H1 (cell line): Measurements from ENCODE around the gene TMEM185B. TPM values are rescaled to one million over a fixed set of nuclear protein-coding genes. Genes with fewer than 3 reads are reported as not detected.

Experiments
- CTCF ChIA-PET: fragments of 300-600 bp; sonication (Branson Sonifier 250); formaldehyde crosslinking; loops from one replicate; lab custom pipeline; 2021; ENCODE audit not compliant: partially characterized antibody; lab: Charles Lee
- POLR2A ChIA-PET: fragments of 300-600 bp; sonication (Branson Sonifier 250); formaldehyde crosslinking; loops from one replicate; lab custom pipeline; 2021; ENCODE audit warnings: inconsistent platforms; ENCODE audit not compliant: partially characterized antibody; lab: Charles Lee
- DNase-seq, 2 experiments: peaks; one replicate each; pipeline versions ENCODE4 v3.0.0 to v3.0.0-alpha.2; 2010 to 2022; ENCODE audit warnings: low spot score in 2 of 2, low read depth in 1 of 2, mixed read lengths in 1 of 2
- FAIRE-seq: peaks from 2 replicates; lab custom pipeline; 2011; peaks lifted over from hg19 to GRCh38; lab: Jason Lieb, UNC
- H2AFZ ChIP-seq: 2 replicates; pipeline ENCODE4 v1.8.1; 2012; ENCODE audit warnings: low read length, inconsistent platforms
- H2AK5ac ChIP-seq: 2 replicates; pipeline ENCODE4 v1.6.1; 2013; ENCODE audit warnings: low read depth, low read length
- H2BK120ac ChIP-seq: replicated peaks from 2 replicates; pipeline ENCODE3; 2013; ENCODE audit warnings: low read depth, low read length, inconsistent platforms
- H2BK12ac ChIP-seq: 2 replicates; pipeline ENCODE4 v1.6.1; 2013; ENCODE audit warnings: low read depth, low read length
- H2BK15ac ChIP-seq: 2 replicates; pipeline ENCODE4 v1.6.1; 2013; ENCODE audit warnings: low read length
- H2BK20ac ChIP-seq: 2 replicates; pipeline ENCODE4 v1.6.1; 2013; ENCODE audit warnings: low read length
- H2BK5ac ChIP-seq: 2 replicates; pipeline ENCODE4 v1.6.1; 2013; ENCODE audit warnings: low read depth, low read length
- H3K14ac ChIP-seq: 2 replicates; pipeline ENCODE4 v1.6.1; 2013; ENCODE audit warnings: inconsistent platforms; ENCODE audit not compliant: insufficient read length
- H3K18ac ChIP-seq: 2 replicates; pipeline ENCODE4 v1.6.1; 2013; ENCODE audit warnings: low read length; ENCODE audit errors: extremely low read depth
- H3K23ac ChIP-seq: 2 replicates; pipeline ENCODE4 v1.6.1; 2013; ENCODE audit warnings: inconsistent platforms; ENCODE audit not compliant: insufficient read length
- H3K23me2 ChIP-seq: 2 replicates; pipeline ENCODE4 v1.6.1; 2013; ENCODE audit warnings: low read depth, low read length
- H3K27ac ChIP-seq: 2 replicates; pipeline ENCODE4 v1.6.1; 2011; ENCODE audit warnings: low read depth, low read length, inconsistent platforms
- H3K27me3 ChIP-seq, 4 experiments: replicated peaks in 1 of 4; 1 replicate in 1 of 4; 2 replicates in 3 of 4; pipeline versions ENCODE4 v1.6.1 to v1.8.1; 2011 to 2013; ENCODE audit warnings: low read length in 3 of 4, mild to moderate bottlenecking in 3 of 4, inconsistent platforms in 2 of 4, mixed read lengths in 2 of 4, moderate library complexity in 1 of 4; ENCODE audit not compliant: control insufficient read depth in 3 of 4, insufficient read depth in 3 of 4; ENCODE audit errors: extremely low read depth in 1 of 4
- H3K36me3 ChIP-seq, 4 experiments: 2 replicates each; pipeline versions ENCODE4 v1.6.1 to v1.8.1; 2011 to 2013; ENCODE audit warnings: mild to moderate bottlenecking in 4 of 4, low read length in 3 of 4, moderate library complexity in 2 of 4, control low read depth in 1 of 4, inconsistent platforms in 1 of 4; ENCODE audit not compliant: insufficient read depth in 4 of 4, control insufficient read depth in 2 of 4
- H3K4ac ChIP-seq: replicated peaks from 2 replicates; pipeline ENCODE3; 2013; ENCODE audit warnings: low read length, low read depth, mixed read lengths, inconsistent platforms; ENCODE audit not compliant: insufficient read length
- H3K4me1 ChIP-seq, 4 experiments: replicated peaks in 1 of 4; 1 replicate in 1 of 4; 2 replicates in 3 of 4; pipeline versions ENCODE4 v1.6.1 to v1.8.1; 2011 to 2013; ENCODE audit warnings: low read length in 3 of 4, inconsistent platforms in 2 of 4, mixed read lengths in 1 of 4; ENCODE audit not compliant: insufficient read depth in 4 of 4, control insufficient read depth in 3 of 4
- H3K4me2 ChIP-seq, 2 experiments: 2 replicates each; pipeline versions ENCODE4 v1.6.1 to v1.8.1; 2011 to 2013; ENCODE audit warnings: low read depth in 2 of 2, low read length in 2 of 2, control low read depth in 1 of 2, inconsistent platforms in 1 of 2, mild to moderate bottlenecking in 1 of 2; ENCODE audit not compliant: insufficient read depth in 1 of 2
- H3K4me3 ChIP-seq, 4 experiments: fragments of 200-600, 300-600 bp in 1 of 4; sonication (generic), shearing (Covaris generic), sonication (Bioruptor Twin) in 1 of 4; 2 replicates each; pipeline versions ENCODE4 v1.5.1 to v1.8.1; 2011 to 2016; ENCODE audit warnings: low read length in 4 of 4, low read depth in 3 of 4, control low read depth in 2 of 4, inconsistent platforms in 2 of 4, mild to moderate bottlenecking in 2 of 4, mixed read lengths in 1 of 4, moderate library complexity in 1 of 4; ENCODE audit not compliant: insufficient read depth in 2 of 4; ENCODE audit errors: extremely low read depth in 1 of 4
- H3K56ac ChIP-seq: replicated peaks from 2 replicates; pipeline ENCODE3; 2013; ENCODE audit warnings: low read depth, mild to moderate bottlenecking, mixed read lengths, low read length, inconsistent platforms; ENCODE audit not compliant: insufficient read length
- H3K79me1 ChIP-seq: 2 replicates; pipeline ENCODE4 v1.6.1; 2013; ENCODE audit warnings: low read depth, low read length, control low read depth
- H3K79me2 ChIP-seq, 2 experiments: 2 replicates each; pipeline versions ENCODE4 v1.6.1 to v1.8.1; 2012 to 2013; ENCODE audit warnings: low read length in 2 of 2, mild to moderate bottlenecking in 2 of 2, inconsistent platforms in 1 of 2; ENCODE audit not compliant: insufficient read depth in 2 of 2, control insufficient read depth in 1 of 2
- H3K9ac ChIP-seq, 4 experiments: replicated peaks in 1 of 4; 1 replicate in 1 of 4; 2 replicates in 3 of 4; pipeline versions ENCODE4 v1.6.1 to v1.8.1; 2011 to 2013; ENCODE audit warnings: low read depth in 3 of 4, low read length in 3 of 4, control low read depth in 2 of 4, mild to moderate bottlenecking in 2 of 4, moderate library complexity in 2 of 4, inconsistent platforms in 1 of 4; ENCODE audit errors: extremely low read depth in 1 of 4
- H3K9me3 ChIP-seq, 2 experiments: 2 replicates each; pipeline versions ENCODE4 v1.6.1 to v1.8.1; 2012 to 2013; ENCODE audit warnings: mild to moderate bottlenecking in 2 of 2, moderate library complexity in 2 of 2, control low read depth in 1 of 2, inconsistent platforms in 1 of 2, low read depth in 1 of 2, low read length in 1 of 2, mixed read lengths in 1 of 2; ENCODE audit not compliant: insufficient read depth in 2 of 2
- H4K20me1 ChIP-seq, 2 experiments: replicated peaks in 1 of 2; 2 replicates each; pipeline versions ENCODE3 to v1.8.1; 2011 to 2013; ENCODE audit warnings: inconsistent platforms in 2 of 2, low read length in 2 of 2, mild to moderate bottlenecking in 1 of 2; ENCODE audit not compliant: insufficient read depth in 2 of 2, control insufficient read depth in 1 of 2
- H4K5ac ChIP-seq: 2 replicates; pipeline ENCODE4 v1.6.1; 2013; ENCODE audit warnings: low read length, low read depth, mixed read lengths, inconsistent platforms; ENCODE audit not compliant: insufficient read length
- H4K8ac ChIP-seq: 2 replicates; pipeline ENCODE4 v1.8.0; 2013; ENCODE audit warnings: mild to moderate bottlenecking, moderate library complexity, low read length, inconsistent platforms; ENCODE audit not compliant: insufficient read depth; ENCODE audit errors: extremely low read depth
- H4K91ac ChIP-seq: replicated peaks from 2 replicates; pipeline ENCODE3; 2013; ENCODE audit warnings: low read length, mixed read lengths, inconsistent platforms; ENCODE audit not compliant: insufficient read length
- ASH2L ChIP-seq: fragments of 200-600, 300-600 bp; sonication (generic); IDR thresholded peaks from one replicate; pipeline ENCODE4 v1.7.1; 2017; ENCODE audit warnings: low read length
- BRCA1 ChIP-seq: IDR thresholded peaks from 2 replicates; pipeline ENCODE4 v1.6.1; 2012; ENCODE audit warnings: low read depth, low read length, improper control_type of control experiment
- E2F6 ChIP-seq: IDR thresholded peaks from 2 replicates; pipeline ENCODE4 v1.6.1; 2012; ENCODE audit warnings: inconsistent platforms
- JUN ChIP-seq: IDR thresholded peaks from 2 replicates; pipeline ENCODE4 v1.6.1; 2011; ENCODE audit warnings: low read depth, mild to moderate bottlenecking, improper control_type of control experiment, low read length
- RNF2 ChIP-seq: fragments of 200-900, 300-1000 bp; sonication (generic); IDR thresholded peaks from 2 replicates; pipeline ENCODE4 v1.7.1; 2016; ENCODE audit warnings: borderline replicate concordance, low read depth, mild to moderate bottlenecking, antibody characterized with exemption, low read length; ENCODE audit not compliant: poor library complexity, severe bottlenecking; ENCODE audit errors: missing control alignments
- SP2 ChIP-seq: IDR thresholded peaks from 2 replicates; pipeline ENCODE4 v1.6.1; 2012; ENCODE audit warnings: mild to moderate bottlenecking, low read length, inconsistent platforms
- TAF1 ChIP-seq: IDR thresholded peaks from 2 replicates; pipeline ENCODE4 v1.6.1; 2011; ENCODE audit warnings: mild to moderate bottlenecking, low read depth, low read length
- TBP ChIP-seq: IDR thresholded peaks from 2 replicates; pipeline ENCODE4 v1.6.1; 2011; ENCODE audit warnings: low read depth, low read length, improper control_type of control experiment
- TEAD4 ChIP-seq: IDR thresholded peaks from 2 replicates; pipeline ENCODE4 v1.6.1; 2012; ENCODE audit warnings: low read depth, low read length, inconsistent platforms, mixed read lengths
- ZNF274 ChIP-seq: IDR thresholded peaks from 2 replicates; pipeline ENCODE4 v1.7.0; 2012; ENCODE audit warnings: low read length, borderline replicate concordance; ENCODE audit errors: extremely low read depth
- WGBS, 2 experiments: shearing (Covaris generic) in 1 of 2; methylation state at CpG; one replicate each; pipeline versions ENCODE4 v1.1.6 to v1.1.7; 2013 to 2015; ENCODE audit warnings: low lambda C conversion rate in 2 of 2, mixed read lengths in 2 of 2, inconsistent platforms in 1 of 2, low coverage in 1 of 2, missing lambda C conversion rate in 1 of 2; ENCODE audit not compliant: insufficient replicate concordance in 2 of 2, insufficient coverage in 1 of 2, insufficient read length in 1 of 2; ENCODE audit errors: extremely low coverage in 1 of 2, missing lambda C conversion rate in 1 of 2; 5-methylcytosine and 5-hydroxymethylcytosine counted together
- polyA plus RNA-seq, 7 experiments: library from polyadenylated mRNA; depleted of rRNA in 3 of 7; stranded (reverse) in 5 of 7; unstranded in 2 of 7; fragments of >200 nt in 5 of 7; fragments of 200-250 nt in 2 of 7; gene quantifications; 1 replicate in 5 of 7; 2 replicates in 1 of 7; 4 replicates in 1 of 7; pipeline versions ENCODE4 v1.2.1 to v1.2.3, GENCODE V29; 2011 to 2013; ENCODE audit warnings: missing spikeins in 2 of 7, mixed read lengths in 2 of 7
- total RNA-seq: library from RNA; stranded (reverse); fragmentation: NEBNext Ultra II Directional; extraction: Animal tissue kit (Norgen Biotek cat#: 25700); gene quantifications from 2 replicates; pipeline ENCODE4 v1.2.1, GENCODE V29; 2021

The TMEM185B gene
- total and polyA plus RNA-seq, 2 of the 8 experiments (the other 6 are each of a cell fraction or from before 2014, with no cell fraction given) = 13.5 to 14.0 TPM

- Histone ChIP-seq H4K8ac (peak overlapping the region; percentile 18; the same call in 1 of the 2 replicates), H4K20me1 (no peaks in the 10 kb centered on the region), H3K14ac (no peak overlapping the region), H4K91ac (no peak overlapping the region)
- TF ChIP-seq JUN (no peak), ASH2L (no peak), E2F6 (no peak), TAF1 (no peak), TBP (no peak), SP2 (no peak), TEAD4 (no peak), RNF2 (no peak), ZNF274 (no peak), BRCA1 (no peak)
- TF ChIP-seq, all 59 proteins: peak for 0
- Histone ChIP-seq H2BK15ac (no peak overlapping the region), H3K23ac (no peak overlapping the region), H3K27ac (no peak overlapping the region), H3K4me1 (no peaks in the 10 kb centered on the region; a peak in 2 of 7 replicates), H2BK120ac (no peak overlapping the region), H3K79me1 (no peaks in the 10 kb centered on the region), H2BK5ac (no peak overlapping the region), H2BK12ac (no peak overlapping the region), H3K4me3 (no peak overlapping the region), H2BK20ac (no peak overlapping the region), H3K4ac (no peak overlapping the region), H2AFZ (no peak overlapping the region), H3K36me3 (no peaks in the 10 kb centered on the region), H3K4me2 (no peak overlapping the region), H3K9me3 (no peaks in the 10 kb centered on the region), H4K5ac (no peak overlapping the region), H3K79me2 (no peaks in the 10 kb centered on the region), H3K23me2 (no peaks in the 10 kb centered on the region), H3K27me3 (peaks cover 0 to 8% (median 0%) of the 10 kb centered on the region in 4 experiments; a peak in 1 of 7 replicates), H3K9ac (no peak overlapping the region), H2AK5ac (no peak overlapping the region), H3K18ac (no peak overlapping the region), H3K56ac (no peak overlapping the region)
- WGBS, 2 experiments = 91% methylated on average over 15 of the region's 15 CpGs; no CpG with 5 or more reads in 1 of the 2 experiments
- ChIA-PET CTCF (interaction anchor here (0.9 to 2.3 kb wide), 5 partner anchors 15 to 156 kb away, joined by 3 to 10 read pairs (median 3); no protein-coding TSS in a partner anchor), POLR2A (no interaction called here)
- FAIRE-seq (no peak), DNase-seq (no peak)
These were observed 8.9 kb upstream of the TMEM185B start for GRCh38 chr2:120231974-120232635.
